GM21825 (cell line): ENCODE results near the gene ZNF618.

Source experiments
- ATAC-seq: cut with Tn5 transposase; IDR thresholded peaks from one replicate; pipeline ENCODE4 v1.9.1; 2021; ENCODE audit warnings: mild to moderate bottlenecking, moderate library complexity; ENCODE audit not compliant: unreplicated experiment

Gene ZNF618

DNA sequence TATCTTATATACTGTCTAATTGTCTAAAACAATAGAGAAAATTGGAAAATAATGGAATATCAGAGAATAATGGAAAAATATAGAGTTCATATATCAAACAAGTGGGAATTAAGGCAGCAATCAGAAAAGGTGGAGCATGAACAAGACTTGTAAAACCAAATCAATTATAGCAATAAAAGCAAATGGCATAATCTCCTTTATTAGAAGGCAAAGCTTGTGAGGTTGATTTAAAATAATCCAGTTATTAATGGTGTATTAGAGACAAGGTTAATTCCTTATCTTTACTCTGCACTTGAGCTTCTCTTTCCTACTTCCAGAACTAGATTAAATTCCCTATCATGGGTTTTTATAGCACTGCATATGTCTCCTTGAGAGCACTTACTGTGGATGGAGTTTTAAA, 137.9 kb downstream of the ZNF618 start:
- ATAC-seq, result no peak

DNA sequence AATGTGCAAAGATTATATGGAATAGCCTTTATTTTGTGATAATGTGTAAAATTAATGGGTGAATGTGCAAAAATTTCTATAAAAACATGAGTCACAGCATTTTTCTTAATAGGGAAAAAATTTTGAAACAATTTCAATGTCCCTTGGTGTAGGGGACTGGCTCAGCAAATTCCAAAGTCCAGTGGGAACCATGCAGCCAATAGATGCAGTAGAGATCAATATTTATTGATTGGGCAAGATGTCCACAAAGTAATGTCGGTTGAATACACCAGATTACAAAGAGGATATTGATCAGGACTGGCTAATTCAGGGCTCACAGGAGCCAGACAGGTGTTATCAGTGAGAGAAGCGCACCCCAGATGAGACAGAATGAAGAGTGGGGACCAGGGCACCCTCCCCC, 139.5 kb downstream of the ZNF618 start:
- ATAC-seq, result no peak

DNA sequence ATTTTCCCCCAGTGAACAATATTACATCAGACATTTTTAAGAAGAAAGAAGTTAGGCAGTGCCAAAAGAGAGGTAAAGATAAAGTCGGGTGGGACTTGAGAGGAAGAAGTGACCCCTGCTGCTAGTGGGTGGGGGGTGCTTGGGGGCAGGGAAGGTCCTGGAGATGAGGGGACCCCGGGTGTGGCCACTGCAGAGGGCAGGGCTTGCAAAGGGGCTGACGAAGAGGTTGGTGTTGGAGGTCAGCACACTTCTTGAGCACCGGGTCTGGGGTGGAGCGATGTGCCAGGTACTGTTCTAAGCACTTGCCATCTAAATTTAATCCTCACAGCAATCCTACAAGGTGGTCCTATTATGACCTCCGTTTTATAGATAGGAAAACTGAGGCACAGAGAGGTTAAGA, 140.0 kb downstream of the ZNF618 start:
- no peak for ATAC-seq

DNA sequence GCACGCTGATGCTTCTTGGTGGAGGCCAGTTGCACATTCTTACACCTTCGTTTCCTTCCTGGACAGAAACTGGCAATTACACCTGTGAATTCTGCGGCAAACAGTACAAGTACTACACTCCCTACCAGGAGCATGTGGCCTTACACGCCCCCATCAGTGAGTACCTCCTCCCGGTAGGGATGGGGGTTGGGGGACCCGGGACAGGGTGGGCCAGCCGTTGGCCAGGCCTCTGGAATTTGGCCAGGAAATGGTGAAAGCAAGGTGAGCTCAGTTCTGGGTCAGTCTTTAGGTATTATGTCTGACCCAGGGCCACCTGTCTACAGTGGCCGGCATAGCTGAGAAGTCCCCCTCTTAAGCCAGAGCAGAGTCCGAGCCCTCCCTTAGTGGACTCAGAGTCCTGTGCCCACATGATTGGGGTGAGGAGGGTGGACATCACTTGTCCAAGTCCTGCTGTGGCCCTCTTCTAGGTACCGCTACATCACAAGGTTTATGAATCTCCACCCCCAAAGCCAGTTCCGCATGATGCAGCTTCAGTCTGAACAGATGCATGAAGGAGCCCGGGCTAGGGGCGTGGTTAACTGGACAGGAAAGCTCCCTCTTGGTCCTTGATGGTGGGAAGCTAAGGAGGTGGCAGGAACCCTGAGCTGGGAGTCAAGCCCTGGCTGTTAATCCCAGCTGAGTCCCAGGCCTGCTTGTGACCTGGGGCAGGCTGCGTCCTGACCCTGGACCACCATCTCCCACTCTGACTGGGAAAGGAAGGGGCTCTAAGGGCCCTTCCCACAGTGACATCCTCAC, 140.7 kb downstream of the ZNF618 start:
- ATAC-seq, result no peak

DNA sequence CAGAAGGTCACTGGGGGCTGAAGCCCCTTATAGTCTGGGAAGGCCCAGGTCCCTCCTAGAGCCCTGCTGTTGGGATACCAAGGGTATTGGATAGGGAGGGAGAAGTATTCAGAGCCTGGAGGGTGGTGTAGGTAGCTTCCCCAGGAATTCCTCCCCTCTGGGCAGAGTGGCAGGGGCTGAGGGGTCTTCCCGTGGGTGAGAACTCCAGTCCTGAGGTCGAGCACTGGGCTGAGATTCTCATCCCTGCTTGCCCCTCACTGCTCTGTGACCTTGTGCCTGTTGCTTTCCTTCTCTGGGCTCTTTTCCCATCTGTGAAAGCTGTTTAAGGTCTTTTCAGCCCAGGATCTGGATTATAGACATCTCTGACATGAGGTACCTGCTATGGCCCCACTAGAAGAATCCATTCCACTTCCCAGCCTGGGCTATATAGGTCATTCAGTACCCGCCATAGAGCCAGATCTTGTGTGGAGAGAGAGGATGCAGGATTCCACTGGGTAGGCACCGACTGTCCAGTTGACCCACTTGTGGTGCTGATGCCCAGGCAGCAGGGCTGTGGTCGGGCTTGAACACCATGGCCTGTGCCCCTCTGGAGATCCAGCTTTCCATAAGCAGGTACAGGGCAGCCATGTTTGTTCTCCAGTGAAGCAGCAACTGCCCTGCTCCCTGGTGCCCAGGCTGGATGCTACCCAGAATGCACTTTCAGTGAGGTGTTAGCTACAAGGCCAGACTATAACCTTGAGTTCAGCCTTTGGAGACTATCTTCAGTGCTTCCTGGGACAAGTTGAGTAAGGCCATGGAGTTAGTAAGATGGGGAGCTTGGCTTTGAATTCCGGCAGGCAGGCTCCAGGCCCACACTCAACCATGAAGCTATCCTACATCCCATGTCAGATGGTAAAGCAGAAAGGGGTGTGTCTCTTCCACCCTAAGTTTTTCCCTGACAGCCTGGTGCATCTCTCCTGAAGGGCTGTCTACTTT, 141.9 kb downstream of the ZNF618 start:
- ATAC-seq, result no peak

DNA sequence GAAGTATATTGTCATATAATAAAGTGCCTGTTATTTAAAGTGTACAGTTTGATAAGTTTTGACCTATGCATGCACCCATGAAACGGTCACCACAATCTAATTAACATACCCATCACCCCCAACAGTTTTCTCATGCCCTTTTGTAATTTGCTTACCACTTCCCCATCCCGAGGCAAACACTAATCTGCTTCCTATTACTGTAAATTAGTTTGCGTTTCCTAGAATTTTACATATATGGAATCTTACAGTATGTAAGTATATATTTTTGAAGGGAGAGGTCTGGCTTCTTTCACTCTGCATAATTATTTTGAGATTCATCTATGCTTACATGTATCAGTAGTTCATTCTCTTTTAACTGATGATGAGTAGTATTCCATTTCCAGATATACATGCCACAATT, 145.5 kb downstream of the ZNF618 start:
- no peak for ATAC-seq

DNA sequence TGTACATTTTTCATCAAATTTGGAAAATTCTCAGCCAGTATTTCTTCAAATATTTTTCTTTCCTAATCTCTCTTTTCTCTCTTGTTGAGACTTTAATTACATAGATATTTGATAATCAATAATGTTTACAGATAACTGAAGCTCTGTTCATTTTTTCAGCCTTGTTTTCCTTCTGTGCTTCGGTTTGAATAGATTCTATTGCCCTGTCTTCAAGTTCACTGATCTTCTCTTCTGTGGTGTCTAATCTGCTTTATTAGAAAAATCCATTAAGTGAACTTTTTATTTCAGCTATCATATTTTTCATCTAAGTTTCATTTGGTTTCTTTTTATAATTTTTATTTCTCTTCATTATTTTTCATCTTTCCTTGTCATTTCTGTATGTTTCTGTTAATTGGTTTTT, 147.9 kb downstream of the ZNF618 start:
- no peak for ATAC-seq

DNA sequence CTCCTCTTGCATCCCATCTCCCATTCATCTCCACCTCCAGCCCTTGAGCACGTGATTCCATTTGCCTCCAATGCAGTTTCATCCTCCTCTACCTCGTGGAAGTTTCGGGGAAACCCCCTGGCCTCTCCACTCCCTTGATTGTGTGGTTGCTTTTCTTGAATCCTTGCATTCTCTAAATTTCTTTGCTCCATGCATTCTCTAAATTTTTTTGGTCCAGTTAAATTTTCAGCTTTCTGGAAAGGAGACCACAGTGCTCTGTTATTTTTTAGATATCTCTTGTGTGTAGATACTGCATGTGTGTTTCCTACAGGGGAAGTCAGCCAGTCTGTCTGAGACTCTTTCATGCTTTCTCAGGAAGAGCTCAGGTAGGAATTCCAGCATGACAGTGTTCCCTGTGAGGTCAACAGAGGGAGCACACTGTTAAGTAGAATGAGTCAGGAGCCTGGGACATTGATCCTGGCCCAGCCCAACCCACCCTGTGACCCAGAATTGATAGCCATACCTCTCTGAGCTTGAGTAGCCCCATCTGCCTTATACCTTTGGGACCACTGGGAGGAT, 149.2 kb downstream of the ZNF618 start:
- no peak for ATAC-seq

DNA sequence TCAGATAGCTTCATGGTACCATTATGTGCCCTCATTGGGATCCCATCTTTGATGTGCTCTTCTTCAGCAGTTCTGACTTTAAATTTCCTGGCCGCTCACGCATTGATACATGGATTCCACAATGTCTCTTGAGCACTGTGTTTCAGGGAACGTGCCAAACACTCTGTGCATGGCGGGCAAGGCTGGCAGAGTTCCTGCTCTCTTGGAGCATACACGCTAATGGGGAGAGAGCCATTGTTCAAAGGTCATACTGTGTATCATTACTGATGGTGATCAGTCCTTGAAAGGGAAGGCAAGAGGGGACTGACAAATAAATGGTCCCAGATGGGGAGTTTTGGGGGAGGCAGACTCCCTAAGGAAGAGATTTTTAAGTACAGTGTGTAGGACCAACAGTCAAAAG, 149.7 kb downstream of the ZNF618 start:
- no peak for ATAC-seq

DNA sequence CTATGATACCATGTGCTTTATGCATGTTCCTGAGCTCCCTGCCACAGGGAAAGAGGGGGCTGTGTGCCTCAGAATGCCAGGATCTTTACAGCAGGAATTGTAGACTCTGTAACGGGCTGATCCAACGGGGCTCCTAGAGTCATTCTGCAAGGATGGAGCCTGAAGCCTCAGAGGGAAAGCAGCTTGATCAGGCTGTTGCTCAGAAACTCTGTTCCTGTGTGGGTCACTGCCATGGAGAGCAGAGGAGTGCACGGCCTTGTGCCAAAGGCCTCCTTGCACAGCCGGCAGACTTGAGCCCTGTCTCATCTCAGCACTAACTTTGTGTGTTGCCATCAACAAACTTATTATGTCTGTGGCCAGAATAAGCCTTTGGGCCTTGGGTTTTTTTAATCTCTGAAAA, 150.2 kb downstream of the ZNF618 start:
- no peak for ATAC-seq

DNA sequence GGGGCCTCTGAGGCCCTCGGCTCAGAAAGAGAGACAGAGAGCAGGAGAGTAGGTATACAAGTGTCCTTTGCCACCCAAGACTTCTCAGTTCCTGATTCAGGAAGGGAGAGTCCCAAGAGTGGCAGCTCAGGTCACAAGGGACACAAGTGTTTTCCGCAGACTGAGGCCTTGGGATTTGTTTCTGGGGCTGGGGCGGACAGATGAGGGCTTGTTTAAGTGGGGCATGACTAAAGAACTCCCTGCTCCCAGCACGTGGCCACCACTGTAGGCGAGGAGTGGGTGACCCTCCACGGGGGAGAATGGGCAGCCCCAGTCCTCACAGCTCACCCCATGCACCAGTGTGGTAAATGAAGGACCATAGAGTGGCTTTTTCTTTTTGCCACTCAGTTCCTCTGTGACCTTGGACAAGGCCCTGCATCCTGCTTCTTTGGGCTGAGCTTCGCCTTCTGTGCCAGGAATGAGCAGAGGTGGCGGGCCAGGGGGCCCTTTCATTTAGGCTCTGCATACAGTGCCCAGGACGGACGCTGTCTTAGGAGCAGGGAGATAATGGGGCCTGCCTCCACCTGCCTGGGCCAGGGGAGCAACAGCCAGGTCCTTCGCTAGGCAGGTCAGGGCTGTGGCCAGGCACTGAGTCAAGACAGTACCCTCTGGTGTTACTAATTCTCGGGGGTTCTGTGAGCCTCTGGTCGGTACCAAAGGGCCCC, 151.2 kb downstream of the ZNF618 start:
- no peak for ATAC-seq

DNA sequence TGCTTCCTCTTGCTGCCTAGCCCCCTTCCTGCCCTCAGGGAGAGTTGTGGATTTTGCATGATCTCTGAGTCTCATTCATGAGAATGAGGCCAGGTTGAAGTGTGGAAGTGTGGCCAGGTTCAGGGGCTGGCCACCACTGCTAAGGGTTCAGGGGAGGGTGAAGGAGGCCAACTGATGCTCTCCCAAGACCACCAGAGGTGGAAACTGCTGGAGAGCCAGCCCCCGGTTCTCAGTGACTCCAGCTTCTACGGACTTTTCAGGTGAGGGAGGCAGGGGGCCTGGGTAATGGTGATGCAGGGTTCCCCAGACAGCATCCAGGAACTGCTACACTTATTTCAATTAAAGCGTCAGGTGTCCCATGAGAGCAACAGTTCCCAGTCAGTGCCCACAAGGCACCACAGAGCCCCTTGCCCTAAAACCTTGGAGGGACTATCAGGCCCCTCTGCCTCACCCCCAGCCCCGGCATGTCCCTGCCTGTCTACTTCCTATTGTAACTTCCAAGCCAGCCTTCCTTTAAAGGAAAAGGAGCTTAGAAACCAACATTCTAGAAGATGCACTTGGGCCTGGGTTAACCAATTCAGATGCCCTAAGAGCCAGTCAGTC, 151.9 kb downstream of the ZNF618 start:
- ATAC-seq, result no peak

DNA sequence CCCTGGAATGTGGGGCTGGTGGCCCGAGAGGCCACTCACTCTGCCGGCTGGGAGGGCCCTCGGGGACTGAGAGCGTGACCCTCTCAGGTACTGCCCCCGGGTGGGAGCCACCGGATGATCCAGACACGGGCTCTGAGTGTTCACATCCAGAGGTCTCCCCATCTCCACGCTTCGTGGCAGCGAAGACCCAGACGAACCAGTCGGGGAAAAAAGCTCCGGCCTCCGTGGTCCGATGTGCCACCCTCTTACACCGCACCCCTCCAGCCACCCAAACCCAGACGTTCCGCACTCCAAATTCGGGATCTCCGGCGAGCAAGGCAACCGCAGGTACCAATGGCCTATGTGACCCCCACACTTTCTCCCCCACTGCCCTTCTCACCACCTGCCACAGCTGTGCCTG, 152.5 kb downstream of the ZNF618 start:
- ATAC-seq, result no peak

DNA sequence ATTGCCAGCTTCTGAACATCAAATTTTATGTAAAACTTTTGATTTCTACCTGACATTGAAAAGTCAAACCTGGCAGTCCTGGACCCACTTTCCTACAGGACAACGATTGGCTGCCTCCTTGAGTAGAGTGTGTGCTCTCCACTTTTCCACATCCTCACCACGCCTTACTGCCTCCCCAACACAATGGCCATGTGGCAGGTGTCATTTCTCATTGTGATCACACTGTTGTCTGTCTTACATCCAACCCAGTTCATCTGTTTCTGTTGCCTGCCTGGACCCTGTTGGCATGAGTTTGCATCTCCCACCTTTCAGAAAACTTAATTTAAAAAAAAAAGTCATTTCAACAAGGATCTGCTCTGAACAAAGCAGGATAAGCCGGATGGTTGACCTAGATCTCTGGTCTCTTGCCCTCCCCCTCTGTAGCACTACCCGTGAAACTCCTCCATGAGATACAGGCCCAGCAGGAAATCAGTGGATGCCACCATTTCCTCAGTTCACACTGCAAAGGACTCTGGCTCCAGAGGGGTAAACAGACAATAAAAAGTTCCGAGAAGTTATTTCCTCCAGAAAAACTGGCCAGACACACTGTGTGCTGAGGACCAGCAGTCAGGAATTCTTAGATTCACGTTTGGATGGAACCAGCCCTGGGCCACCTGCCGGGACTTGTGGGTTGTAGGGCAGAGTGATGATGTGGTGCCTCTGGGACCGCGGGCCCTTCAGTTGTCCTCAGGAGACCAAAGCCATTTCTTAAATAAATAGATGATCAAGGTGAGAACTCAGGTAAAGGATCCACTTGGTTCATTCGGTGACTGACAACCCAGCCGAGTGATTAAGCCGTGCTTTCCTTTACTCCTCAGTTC, 153.4 kb downstream of the ZNF618 start:
- no peak for ATAC-seq

DNA sequence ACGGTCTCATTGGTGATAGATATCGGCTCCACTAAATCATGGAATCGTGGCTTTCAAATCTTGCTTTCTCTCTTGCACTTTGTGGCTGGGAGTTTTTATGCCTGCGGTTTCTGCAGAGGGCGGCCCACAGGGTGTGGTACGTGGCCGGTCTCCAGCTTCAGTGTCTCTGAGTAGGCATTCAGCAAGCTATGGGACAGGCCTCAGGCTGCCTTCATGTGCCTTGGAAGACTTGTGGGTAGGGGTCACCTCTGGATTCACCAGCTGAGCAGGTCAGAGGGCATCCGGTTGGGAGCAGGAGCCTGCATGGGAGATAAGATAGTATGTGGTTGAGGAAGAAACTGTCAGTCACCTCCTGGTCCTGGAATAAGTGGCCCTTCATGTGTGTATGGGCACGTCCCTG, 154.3 kb downstream of the ZNF618 start:
- ATAC-seq, result no peak

DNA sequence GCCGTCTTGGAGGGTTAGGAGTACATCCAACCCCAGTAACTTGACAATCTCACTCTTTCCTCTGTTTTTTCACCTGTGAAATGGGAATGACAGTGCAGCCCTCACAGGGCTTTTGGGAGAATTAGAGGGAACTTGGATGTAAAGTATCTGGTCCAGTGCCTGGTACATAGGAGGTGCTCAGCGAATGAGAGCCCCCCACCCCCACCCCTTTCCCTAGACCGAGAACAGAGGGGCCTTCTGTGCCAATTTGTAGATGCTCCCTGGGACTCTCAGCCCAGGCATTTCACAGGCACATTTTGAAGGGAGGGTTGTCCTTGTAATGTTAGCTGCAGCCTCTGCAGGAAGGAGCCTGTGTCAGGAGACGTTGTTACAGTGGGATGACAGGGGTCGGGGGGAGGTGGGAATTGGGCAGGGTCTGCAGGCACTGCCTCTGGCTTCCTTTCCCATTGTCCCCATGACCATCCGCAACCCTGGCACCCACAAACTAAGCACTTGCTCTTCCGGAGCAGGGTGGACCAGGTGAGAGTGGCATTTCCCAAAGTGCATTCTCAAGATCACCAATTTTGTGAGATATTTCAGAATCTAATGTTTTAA, 155.0 kb downstream of the ZNF618 start:
- no peak for ATAC-seq

DNA sequence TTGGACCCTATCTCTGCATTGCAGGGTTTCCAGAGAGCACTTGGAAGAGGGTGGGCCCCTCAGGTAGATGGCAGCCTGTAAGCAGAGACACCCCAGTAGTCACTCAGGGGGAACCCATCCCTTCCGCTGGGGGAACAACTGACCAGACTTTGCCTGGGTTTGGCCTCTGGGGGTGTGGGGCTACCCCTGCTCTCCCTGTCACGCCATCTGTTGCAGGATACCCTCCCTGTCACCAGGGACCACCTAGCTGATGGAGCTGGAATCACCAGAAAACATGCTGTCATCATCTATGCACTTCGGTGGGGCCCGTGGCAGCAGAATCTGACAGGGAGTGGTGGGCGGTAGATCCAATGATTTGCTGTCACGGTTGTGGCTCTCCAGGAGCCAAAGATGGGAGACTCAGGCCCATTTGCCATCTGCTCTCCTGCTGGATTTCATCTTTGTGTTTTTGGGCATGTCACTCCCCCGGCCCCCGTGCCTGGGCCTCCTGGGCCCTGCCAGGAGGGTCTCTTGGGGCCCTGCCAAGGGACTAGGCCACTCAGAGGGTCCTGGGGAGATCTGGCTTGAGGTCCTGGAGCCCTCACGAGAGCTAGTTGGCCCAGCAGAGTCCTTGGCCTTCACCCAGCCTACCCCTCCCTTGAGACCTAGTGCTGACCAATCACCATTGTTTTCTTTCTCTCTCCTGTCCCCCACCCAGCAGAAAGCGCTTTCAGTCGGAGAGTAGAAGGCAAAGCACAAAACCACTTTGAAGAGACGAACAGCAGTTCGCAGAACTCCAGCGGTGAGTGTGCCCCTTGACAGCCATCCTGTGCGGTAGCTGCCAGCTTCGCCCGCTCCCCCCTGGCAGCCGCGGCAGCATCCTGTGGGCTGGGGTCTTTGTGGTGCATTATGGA, 156.1 kb downstream of the ZNF618 start:
- ATAC-seq, result no peak

DNA sequence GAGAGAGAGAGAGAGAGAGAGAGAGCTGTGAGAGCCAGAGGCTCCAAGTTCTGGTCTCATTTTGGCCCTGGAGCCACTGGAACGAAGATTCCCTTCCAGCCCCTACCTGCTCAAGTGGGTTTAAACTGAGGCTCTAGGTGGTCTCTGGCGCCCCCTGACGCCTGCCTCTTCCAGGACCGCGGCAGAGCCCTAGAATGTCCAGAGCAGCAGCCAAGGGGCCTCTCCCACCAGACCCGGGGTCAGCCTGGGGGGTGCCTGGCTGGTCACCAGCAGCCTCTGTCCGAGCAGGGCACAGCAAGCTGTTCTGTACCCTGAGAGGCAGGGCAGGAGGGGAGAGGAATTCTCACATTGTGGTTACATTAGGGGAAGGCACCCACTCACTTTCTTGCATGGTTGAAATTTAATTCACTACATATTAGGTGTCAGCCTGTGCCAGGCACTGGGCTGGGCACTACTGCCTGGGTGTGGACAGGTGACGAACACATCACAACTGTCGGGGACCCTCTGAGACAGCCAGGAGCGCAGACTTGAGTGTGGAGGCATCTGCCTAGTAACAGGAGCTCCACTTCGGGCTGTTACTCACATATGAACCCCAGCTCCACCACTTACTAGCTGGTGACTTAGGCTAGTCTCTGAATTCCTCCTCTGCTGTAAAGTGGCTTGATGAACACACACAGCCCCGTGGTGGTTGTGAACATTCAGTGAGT, 157.4 kb downstream of the ZNF618 start:
- ATAC-seq, result no peak
